Measurements from ENCODE around the gene DEAF1.

DEAF1 gene

GRCh38 chr11:721741-722345 is 26.8 kb upstream of the DEAF1 start:
- DNase-seq = no peak

- DNase-seq = no peak
Observed at GRCh38 chr11:721247-721740, 26.3 kb upstream of the DEAF1 start.

- peak; percentile 57 for DNase-seq
Observed at GRCh38 chr11:720642-721246, 25.7 kb upstream of the DEAF1 start.

- DNase-seq = no peak
Observed at GRCh38 chr11:720017-720641, 25.1 kb upstream of the DEAF1 start.

- DNase-seq = no peak
Observed at GRCh38 chr11:719214-720016, 24.4 kb upstream of the DEAF1 start.

- no peak for DNase-seq
Observed at GRCh38 chr11:714436-714835, 19.4 kb upstream of the DEAF1 start.

- DNase-seq = no peak
Observed at GRCh38 chr11:709109-709997, 14.3 kb upstream of the DEAF1 start.

GRCh38 chr11:708511-708910 is 13.5 kb upstream of the DEAF1 start:
- no peak for DNase-seq

- no peak for DNase-seq
Observed at GRCh38 chr11:707817-708420, 12.9 kb upstream of the DEAF1 start.

GRCh38 chr11:706957-707816 is 12.2 kb upstream of the DEAF1 start:
- no peak for DNase-seq

- DNase-seq = no peak
Observed at GRCh38 chr11:706439-706956, 11.5 kb upstream of the DEAF1 start.

- no peak for DNase-seq
Observed at GRCh38 chr11:705646-706438, 10.8 kb upstream of the DEAF1 start, which contains the start of gene EPS8L2. EPS8L2 (plus strand) TSS chr11:706231; CDS start chr11:709408, 3,177 bp downstream.

GRCh38 chr11:704781-705645 is 10.0 kb upstream of the DEAF1 start:
- no peak for DNase-seq

- no peak for DNase-seq
Observed at GRCh38 chr11:704228-704674, 9.2 kb upstream of the DEAF1 start.

GRCh38 chr11:703506-703905 is 8.5 kb upstream of the DEAF1 start:
- no peak for DNase-seq

- no peak for DNase-seq
Observed at GRCh38 chr11:702462-703461, 7.7 kb upstream of the DEAF1 start.

- no peak for DNase-seq
Observed at GRCh38 chr11:701741-702461, 6.9 kb upstream of the DEAF1 start.
